Measurements from ENCODE around the gene ERGIC3. TPM values are rescaled to one million over a fixed set of nuclear protein-coding genes. Genes with fewer than 3 reads are reported as not detected.
"Not testable (repeated sequence)": the region's sequence is repeated elsewhere in the genome, so short reads cannot be mapped to it uniquely, and the experiment has no call there.

ERGIC3 gene
- total RNA-seq, 1 donor from 2014 or later: 113 TPM

GRCh38 chr20:35546127-35546526, 4.2 kb downstream of the ERGIC3 start:
- Histone ChIP-seq H3K27ac (no peak overlapping the region), H3K9me3 (no peaks in the 10 kb centered on the region), H3K4me3 (no peak overlapping the region), H3K36me3 (peaks cover 0 to 50% of the 10 kb centered on the region in 2 donors), H3K4me1 (peaks cover 8% of the 10 kb centered on the region), H3K27me3 (no peaks in the 10 kb centered on the region)
- TF ChIP-seq CTCF (IDR thresholded peaks at IDR 0.05): no peak
- TF ChIP-seq POLR2A (IDR thresholded peaks at IDR 0.05): no peak
- no peak for TF ChIP-seq POLR2AphosphoS5 (IDR thresholded peaks at IDR 0.05; ENCODE audit: insufficient read depth in 1 of 2, low read depth in 1 of 2)
- DNase-seq (ENCODE audit: extremely low spot score in 2 of 2): no peak
- intact Hi-C loops (cut with DNase I): no loop called here

- Histone ChIP-seq H3K27me3 (no peaks in the 10 kb centered on the region), H3K36me3 (peaks cover 0 to 50% of the 10 kb centered on the region in 2 donors), H3K4me1 (peaks cover 6% of the 10 kb centered on the region), H3K4me3 (no peak overlapping the region), H3K27ac (no peak overlapping the region), H3K9me3 (no peaks in the 10 kb centered on the region)
- intact Hi-C loops (cut with DNase I): no loop called here
- DNase-seq (ENCODE audit: extremely low spot score in 2 of 2): no peak
- no peak for TF ChIP-seq CTCF (IDR thresholded peaks at IDR 0.05)
These were observed 5.5 kb downstream of the ERGIC3 start for GRCh38 chr20:35547329-35547728.

- TF ChIP-seq CTCF (IDR thresholded peaks at IDR 0.05): no peak
- TF ChIP-seq POLR2AphosphoS5 (IDR thresholded peaks at IDR 0.05; ENCODE audit: insufficient read depth in 1 of 2, low read depth in 1 of 2): no peak
- no peak for TF ChIP-seq POLR2A (IDR thresholded peaks at IDR 0.05)
- H3K36me3 ChIP-seq: peaks cover 0 to 68% of the 10 kb centered on the region in 2 donors
These were observed 9.6 kb downstream of the ERGIC3 start for GRCh38 chr20:35551503-35551902.

GRCh38 chr20:35552914-35553313, 11.0 kb downstream of the ERGIC3 start:
- TF ChIP-seq POLR2AphosphoS5 (IDR thresholded peaks at IDR 0.05; ENCODE audit: insufficient read depth in 1 of 2, low read depth in 1 of 2): no peak
- TF ChIP-seq CTCF (IDR thresholded peaks at IDR 0.05): no peak
- TF ChIP-seq POLR2A (IDR thresholded peaks at IDR 0.05): no peak

More at GRCh38 chr20:35551503-35551902, 9.6 kb downstream of the ERGIC3 start:
- no peak for DNase-seq (ENCODE audit: extremely low spot score in 2 of 2)
- intact Hi-C loops (cut with DNase I): no loop called here
- no peaks in the 10 kb centered on the region for H3K4me1 ChIP-seq
- H3K4me3 ChIP-seq: no peak overlapping the region
- H3K9me3 ChIP-seq: no peaks in the 10 kb centered on the region
- H3K27me3 ChIP-seq: no peaks in the 10 kb centered on the region
- H3K27ac ChIP-seq: no peak overlapping the region

GRCh38 chr20:35555461-35555860, 13.6 kb downstream of the ERGIC3 start:
- H3K9me3 ChIP-seq; H3K27ac ChIP-seq; H3K27me3 ChIP-seq; intact Hi-C loops (cut with DNase I); H3K4me1 ChIP-seq; DNase-seq (ENCODE audit: extremely low spot score in 2 of 2); H3K4me3 ChIP-seq: not testable (repeated sequence)
- peaks cover 0 to 39% of the 10 kb centered on the region in 2 donors for H3K36me3 ChIP-seq

More at GRCh38 chr20:35552914-35553313, 11.0 kb downstream of the ERGIC3 start:
- Histone ChIP-seq H3K27me3 (no peaks in the 10 kb centered on the region), H3K9me3 (no peaks in the 10 kb centered on the region), H3K4me3 (no peak overlapping the region), H3K27ac (no peak overlapping the region), H3K36me3 (peaks cover 0 to 64% of the 10 kb centered on the region in 2 donors), H3K4me1 (no peaks in the 10 kb centered on the region)
- no peak for DNase-seq (ENCODE audit: extremely low spot score in 2 of 2)
- intact Hi-C loops (cut with DNase I): no loop called here

Data from vagina (tissue), 2 donors.